ENCODE data around the gene ADGRV1.
"Not testable (repeated sequence)": the region's sequence is repeated elsewhere in the genome, so short reads cannot be mapped to it uniquely, and the experiment has no call there.

The ADGRV1 gene

DNA sequence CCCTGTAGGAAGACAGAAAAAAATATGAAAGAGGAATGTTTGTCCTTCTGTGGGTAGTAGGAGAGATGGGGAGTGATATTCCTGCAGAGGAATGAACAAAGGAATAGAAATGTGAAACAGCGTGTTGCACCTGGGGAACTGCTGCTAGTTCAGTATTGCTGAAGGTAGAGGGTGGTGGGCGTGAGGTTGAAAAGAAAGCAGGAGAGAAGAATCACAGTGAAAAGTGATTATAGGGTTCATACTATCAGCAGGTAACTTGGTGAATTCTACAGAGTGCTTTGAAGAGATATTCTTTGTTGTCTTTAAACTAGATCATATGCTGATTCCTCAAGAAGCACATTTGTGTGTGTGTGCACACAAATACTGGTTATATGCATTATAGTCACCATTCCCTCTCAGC lies 95.6 kb downstream of the ADGRV1 start:
- DNase-seq = no peak

DNA sequence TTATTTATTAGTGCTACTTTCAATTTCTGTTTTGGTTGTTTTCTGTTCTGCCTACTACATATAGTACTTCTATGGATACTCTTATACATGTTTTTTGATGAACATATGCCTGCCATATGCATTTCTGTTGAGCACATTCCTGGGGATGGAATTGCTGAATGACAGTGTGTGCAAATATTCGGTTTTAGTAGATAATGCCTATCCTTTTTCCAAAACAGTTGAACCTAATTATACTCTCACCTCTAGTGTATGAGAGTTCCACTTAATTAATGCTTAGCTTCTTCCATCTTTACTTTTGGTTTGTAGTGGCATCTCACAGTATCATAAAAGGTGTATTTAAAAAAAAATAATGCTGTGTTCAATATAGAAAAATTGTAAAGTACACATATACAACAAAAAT lies 96.8 kb downstream of the ADGRV1 start:
- DNase-seq = no peak

DNA sequence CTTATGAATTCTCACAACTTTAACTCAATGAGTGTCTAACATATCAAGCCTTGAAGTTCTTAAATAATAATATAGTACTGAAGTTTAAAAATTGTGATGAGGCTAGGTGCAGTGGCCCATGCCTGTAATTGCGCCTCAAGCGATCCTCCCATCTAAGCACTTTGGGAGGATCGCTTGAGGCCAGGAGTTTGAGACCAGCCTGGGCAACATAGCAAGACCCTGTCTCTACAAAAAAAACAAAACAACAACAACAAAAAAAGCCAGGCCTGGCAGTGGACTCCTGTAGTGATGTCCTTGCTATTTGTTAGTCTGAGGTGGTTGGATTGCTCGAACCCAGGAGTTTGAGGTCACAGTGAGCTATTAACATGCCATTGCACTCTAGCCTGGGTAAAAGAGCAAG lies 98.4 kb downstream of the ADGRV1 start:
- no peak for DNase-seq

DNA sequence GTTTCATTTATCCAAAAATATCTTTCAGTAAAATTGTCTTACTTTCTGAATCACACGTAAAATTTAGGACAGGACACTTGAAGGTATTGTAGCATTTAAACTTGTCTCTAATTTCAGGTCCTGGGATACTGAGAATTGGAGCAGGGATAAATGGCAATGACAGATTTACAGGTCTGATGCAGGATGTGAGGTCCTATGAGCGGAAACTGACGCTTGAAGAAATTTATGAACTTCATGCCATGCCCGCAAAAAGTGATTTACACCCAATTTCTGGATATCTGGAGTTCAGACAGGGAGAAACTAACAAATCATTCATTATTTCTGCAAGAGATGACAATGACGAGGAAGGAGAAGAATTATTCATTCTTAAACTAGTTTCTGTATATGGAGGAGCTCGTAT lies 99.2 kb downstream of the ADGRV1 start:
- DNase-seq = no peak

DNA sequence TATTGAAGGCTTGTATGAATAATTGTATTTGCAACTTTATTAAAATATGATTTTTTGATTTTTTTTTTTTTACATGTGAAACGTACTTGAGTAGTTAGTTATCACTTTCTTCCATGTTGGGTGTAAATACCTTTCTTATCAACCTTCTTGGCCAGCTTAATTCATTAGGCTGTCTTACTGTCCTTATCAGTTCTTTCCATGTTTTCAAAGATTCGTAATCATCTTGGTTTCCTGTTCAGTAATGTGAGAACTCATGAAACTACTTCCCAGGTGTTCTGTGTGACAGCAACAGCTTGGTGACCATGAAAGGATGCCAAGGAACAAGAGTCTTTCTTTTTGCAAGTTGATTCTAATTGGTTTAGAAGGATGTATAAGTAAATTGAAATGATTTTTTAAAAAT lies 100.0 kb downstream of the ADGRV1 start:
- no peak for DNase-seq

DNA sequence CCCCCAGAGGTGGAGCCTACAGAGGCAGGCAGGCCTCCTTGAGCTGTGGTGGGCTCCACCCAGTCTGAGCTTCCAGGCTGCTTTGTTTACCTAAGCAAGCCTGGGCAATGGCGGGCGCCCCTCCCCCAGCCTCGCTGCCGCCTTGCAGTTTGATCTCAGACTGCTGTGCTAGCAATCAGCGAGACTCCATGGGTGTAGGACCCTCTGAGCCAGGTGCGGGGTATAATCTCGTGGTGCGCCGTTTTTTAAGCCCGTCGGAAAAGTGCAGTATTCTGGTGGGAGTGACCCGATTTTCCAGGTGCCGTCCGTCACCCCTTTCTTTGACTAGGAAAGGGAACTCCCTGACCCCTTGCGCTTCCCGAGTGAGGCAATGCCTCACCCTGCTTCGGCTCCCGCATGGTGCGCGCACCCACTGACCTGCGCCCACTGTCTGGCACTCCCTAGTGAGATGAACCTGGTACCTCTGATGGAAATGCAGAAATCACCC lies 109.5 kb downstream of the ADGRV1 start:
- not testable (repeated sequence) for DNase-seq

DNA sequence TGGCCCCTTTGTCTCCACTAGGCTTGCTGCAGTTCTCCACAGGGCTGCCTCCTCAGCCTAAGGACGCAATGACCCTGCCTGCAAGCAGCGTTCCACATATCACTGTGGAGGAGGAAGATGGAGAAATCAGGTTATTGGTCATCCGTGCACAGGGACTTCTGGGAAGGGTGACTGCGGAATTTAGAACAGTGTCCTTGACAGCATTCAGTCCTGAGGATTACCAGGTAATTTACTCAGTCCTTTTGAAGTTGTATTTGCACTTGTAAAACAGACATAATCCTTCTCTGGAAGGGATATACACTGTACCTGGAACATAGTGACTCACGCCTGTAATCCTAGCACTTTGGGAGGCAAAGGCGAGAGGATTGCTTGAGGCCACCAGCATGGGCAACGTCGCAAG lies 116.6 kb downstream of the ADGRV1 start:
- no peak for DNase-seq

DNA sequence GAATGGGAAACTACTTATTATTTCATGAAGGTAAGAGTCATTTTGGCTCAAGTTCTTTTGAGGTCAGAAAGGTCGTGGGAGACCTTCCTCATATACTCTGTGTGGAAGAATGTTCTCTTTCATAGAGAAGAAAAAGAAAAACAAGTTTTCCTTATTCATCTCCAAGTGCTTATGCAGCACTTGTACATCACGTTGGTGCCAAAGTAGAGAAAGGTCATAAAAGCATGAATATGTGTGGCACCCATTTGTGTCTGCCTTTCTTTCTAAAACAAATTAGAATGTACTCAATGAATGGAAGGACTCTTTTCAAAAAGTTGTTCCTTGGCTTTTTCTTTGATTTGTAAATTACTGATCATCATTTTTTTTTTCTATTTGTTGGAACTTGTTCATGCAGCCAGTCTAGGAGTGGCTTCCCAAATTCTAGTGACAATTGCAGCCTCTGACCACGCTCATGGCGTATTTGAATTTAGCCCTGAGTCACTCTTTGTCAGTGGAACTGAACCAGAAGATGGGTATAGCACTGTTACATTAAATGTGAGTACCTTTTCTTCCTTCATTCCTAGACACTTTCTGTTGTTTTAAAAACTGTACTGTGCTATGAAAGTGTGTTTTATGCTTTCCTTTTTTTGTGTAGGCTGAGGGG lies 122.4 kb downstream of the ADGRV1 start:
- no peak for DNase-seq

DNA sequence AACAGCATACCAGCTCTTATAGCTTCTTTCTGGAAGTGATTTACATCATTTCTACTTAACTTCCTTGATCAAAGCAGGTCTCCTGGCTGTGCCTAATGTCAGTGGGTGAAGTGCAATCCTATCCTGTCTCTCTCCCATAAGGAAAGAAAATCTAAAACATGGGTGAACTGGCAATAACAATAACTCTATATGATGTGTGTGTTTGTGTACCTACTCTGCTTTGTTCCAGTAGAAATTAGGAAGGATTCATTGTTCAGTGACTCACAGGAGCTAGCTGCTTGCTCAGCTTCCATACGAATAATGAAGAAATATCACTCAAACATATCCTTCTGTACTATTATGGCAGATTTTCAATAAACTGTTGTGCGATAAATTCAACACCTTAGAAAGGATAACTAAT lies 123.7 kb downstream of the ADGRV1 start:
- DNase-seq = no peak

DNA sequence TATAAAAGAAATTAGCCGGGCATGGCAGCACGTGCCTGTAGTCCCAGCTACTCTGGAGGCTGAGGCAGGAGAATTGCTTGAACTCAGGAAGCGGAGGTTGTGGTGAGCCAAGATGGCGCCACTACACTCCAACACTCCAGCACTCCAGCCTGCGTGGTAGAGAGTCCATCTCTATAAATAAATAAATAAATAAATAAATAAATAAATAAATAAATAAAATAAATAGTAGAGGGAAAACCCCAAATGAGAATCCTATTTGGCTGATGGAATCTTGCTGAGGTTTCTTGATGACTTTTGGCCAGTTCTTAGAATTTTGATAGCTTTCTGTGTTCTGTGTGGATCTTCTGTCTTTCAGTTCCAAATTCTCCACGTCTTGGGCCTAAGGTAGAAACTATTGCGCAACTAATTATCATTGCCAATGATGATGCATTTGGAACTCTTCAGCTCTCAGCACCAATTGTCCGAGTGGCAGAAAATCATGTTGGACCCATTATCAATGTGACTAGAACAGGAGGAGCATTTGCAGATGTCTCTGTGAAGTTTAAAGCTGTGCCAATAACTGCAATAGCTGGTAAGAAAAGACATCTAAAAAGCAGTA lies 126.9 kb downstream of the ADGRV1 start:
- DNase-seq = no peak

DNA sequence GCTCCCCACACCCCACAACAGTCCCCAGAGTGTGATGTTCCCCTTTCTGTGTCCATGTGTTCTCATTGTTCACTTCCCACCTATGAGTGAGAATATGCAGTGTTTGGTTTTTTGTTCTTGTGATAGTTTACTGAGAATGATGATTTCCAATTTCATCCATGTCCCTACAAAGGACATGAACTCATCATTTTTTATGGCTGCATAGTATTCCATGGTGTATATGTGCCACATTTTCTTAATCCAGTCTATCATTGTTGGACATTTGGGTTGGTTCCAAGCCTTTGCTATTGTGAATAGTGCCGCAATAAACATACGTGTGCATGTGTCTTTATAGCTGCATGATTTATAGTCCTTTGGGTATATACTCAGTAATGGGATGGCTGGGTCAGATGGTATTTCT lies 127.8 kb downstream of the ADGRV1 start:
- DNase-seq = not testable (repeated sequence)

DNA sequence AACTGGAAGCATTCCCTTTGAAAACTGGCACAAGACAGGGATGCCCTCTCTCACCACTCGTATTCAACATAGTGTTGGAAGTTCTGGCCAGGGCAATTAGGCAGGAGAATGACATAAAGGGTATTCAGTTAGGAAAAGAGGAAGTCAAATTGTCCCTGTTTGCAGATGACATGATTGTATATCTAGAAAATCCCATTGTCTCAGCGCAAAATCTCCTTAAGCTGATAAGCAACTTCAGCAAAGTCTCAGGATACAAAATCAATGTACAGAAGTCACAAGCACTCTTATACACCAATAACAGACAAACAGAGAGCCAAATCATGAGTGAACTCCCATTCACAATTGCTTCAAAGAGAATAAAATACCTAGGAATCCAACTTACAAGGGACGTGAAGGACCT lies 128.9 kb downstream of the ADGRV1 start:
- DNase-seq = not testable (repeated sequence)

DNA sequence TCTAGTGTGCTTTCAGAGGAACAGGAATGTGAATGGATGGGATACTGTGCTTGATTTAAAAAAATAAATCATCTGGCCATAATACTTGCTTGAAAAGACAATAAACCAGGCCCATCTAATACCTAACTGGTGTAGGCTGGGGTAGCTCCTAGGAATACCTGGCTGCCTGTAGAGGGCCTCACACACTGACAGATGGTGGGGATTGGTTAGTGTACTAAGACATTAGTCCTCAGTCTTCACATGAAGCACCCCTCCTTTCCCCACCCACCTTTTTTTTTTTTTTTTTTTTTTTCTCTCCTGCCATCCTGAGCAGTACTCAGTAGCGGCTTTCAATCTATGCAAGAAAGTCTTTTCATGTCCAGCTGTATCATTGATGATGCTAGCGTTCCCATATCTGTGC lies 130.5 kb downstream of the ADGRV1 start:
- DNase-seq = no peak

DNA sequence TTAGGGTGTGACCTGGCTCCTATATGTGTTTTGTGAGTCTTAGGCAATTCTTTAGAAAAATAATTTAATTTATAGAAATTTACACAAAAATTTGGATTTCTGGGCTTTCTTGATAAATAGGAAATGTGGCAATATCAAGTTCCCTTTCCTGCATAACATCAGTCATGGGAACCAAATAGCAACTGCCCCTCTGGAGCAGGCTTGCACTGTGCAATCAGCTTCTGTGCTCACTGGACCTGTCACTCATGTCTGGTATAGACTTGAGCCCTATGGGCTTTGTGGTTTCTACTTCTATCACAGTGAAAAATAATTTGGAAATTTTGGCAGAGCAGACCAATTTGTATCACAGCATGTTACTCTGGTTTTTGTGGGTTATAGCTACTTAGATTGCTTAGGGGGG lies 131.7 kb downstream of the ADGRV1 start:
- DNase-seq = no peak

DNA sequence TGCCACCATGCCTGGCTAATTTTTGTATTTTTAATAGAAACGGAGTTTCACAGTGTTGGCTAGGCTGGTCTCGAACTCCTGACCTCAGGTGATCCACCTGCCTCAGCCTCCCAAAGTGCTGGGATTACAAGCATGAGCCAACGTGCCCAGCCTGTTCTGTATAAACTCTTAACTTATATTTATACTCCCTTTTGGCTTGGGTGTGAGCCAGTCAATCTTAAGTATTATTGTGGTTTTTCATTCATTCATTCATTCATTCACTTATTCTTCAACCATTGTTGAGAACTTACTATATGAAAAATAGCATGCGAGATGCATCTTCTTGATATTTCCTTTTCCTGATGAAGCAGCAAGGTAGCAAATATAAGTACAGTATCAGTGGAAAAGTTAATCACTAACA lies 132.9 kb downstream of the ADGRV1 start:
- no peak for DNase-seq

DNA sequence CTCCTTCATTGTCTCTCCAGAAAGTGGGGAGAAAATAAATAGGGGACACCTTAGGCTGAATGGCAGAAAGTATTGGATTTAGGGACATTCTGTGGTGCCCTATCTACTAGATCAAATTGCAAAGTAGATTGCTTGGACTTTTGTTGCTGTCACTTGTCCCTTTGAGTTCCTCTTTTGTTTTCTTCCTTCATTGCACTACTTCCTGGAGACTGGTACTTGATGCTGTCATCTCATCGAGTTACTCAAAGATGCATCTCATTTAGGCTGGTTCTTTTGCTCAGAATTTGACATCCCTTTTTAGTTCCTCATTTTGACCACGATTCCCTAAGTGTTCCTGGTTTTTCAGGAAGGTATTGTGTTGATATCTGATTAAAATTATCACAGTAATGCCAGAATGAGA lies 137.6 kb downstream of the ADGRV1 start:
- no peak for DNase-seq

DNA sequence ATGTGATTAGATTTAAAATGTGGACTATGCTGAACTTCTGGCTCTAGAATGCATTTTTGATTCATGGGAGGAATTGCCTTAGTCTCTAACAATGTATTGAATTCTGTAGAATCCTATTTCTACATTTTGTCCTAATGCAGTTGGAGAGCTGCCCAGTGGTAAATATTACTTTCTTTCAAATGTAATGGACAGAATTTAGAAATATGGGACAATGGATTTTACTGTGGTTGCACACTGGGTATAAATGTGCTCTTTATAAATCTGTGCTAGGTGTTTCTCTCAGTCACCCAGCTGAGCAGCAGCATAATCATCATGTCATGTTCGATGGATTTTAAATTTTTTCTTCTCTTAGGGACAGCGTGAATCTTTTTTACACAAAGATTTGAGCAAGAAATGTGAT lies 141.7 kb downstream of the ADGRV1 start:
- no peak for DNase-seq

DNA sequence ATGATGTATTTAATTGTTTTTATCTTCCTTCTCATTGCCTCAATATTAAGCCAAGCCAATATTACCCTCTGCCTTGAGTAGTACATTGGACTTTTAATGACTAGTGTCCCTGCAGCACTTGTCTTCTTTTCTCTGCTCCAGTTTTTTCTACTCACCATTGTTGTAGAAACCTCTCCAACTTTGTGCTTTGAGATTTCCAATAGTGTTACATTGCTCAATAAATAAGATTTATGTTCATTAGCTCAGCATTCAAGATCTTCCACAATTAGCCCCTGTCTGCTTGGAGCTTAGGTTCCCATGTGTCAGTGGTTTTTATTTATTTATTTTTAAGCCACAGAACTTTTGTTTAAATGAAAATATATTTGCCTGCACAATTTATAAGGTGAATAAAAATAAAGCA lies 145.3 kb downstream of the ADGRV1 start:
- DNase-seq = no peak

DNA sequence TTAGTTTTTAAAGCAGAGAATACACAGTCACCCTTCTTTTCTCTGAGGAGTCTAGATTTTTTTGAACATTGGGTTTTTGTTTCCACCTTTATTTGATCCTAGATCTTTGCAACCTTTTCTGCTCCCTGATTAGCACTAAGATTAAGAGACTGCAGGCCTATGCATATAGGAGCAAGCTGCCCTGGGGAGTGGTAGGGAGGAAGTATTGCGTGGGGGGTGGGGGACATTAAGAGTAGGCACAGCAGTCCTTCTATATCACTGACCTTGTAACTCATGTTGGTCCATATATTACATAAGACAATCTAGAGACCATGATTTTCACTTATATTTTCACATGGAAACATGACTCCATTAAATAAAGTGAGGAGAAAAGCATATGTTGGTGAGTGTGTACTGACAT lies 149.1 kb downstream of the ADGRV1 start:
- no peak for DNase-seq

DNA sequence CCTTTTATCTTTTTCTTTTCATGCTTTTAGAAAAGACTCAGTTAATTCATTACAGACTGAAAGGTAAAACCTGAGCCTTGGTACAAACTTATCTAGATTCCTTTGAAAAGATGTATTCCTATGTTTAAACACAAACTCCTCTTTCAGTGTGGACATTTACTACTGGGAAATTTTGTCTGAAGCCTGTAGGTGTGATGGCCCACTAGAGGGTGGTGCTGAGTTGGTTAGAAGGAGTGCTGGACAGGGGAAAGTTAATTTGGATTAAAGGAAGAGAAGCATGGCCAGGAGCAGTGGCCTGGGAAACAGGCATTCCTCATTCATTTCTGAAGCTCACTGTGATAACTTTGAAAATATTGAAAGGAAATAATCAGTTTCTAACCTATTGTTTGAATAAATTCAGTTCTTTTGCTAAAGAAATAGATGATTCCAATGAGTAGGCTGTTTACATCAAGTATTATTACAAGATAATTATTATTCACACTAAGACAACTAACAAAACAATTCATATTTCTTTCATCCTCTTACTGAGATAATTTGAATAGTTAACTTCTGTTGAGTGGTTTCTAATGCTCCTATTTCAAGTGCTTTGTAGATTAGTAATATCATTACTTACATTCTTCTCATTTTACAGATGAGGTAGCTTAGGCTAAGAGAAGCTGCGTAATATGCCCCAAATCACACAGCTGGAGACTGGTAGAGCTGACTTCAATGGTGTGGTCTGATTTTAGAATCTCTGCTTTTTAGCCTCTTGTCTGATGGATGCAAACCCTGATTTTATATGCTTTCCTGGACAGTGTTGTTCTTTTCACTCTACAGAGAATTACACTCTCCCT lies 150.9 kb downstream of the ADGRV1 start:
- no peak for DNase-seq

DNA sequence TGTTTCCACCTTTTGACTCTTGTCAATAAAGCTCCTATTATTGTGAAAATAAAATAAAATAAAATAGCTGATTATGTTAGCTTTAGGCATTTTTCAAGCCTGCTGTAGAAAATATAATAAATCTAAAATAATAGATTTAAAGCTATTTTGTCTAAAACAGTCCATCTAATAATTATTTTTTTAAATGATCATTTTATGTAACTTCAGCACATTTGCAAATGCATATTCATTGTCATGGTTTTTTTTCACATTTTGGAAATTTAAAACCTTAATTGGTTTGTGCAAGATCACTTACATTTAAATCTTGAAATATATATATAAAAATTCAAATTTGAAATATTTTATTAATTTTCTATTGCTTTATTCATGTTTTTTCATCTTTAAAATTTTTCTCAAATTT lies 159.8 kb downstream of the ADGRV1 start:
- no peak for DNase-seq

DNA sequence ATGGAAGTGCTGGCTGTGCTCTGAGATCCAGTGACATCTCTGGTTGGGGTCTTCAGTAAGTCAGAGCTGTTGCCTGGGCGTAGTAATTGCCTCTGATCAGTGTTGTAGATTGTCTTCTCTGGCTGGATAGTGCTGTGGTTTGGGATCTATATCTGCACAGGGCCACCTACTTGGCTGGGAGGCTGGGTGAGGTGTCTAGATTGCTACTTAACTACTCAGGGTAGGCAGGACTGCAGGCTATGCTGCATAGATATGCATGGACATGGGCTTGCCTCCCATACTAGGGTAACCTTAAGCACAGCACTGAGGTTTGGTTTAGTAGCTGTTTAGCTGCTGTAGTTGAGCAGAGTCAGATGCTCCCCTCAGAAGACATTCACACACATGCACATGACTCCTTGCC lies 181.0 kb downstream of the ADGRV1 start:
- no peak for DNase-seq

DNA sequence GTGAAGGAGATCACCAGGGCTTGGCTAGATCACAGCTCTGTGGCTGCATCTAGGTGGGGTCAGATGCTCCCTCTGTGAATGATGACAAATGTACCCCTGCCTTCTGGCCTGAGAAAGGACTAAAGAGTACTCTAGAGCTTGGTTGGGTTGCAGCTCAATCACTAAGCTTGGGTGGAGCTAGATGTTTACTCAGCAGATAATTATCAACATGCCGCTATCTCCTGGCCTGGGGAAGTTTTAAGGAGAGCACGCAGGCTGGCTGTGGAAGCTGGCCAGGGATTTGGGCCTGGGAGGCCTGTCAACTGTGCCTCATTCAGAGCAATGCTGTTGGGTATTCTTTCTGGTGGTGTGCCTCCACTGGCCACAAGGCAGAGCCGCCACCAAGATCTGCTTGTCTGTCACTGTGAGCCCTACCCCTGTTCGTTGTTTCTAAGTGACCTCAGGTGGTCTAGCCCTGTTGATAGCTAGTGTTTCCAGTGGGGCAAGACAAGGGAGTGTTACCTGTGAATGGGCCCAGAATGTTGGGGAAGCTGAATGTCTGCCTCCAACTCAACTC lies 181.7 kb downstream of the ADGRV1 start:
- no peak for DNase-seq

DNA sequence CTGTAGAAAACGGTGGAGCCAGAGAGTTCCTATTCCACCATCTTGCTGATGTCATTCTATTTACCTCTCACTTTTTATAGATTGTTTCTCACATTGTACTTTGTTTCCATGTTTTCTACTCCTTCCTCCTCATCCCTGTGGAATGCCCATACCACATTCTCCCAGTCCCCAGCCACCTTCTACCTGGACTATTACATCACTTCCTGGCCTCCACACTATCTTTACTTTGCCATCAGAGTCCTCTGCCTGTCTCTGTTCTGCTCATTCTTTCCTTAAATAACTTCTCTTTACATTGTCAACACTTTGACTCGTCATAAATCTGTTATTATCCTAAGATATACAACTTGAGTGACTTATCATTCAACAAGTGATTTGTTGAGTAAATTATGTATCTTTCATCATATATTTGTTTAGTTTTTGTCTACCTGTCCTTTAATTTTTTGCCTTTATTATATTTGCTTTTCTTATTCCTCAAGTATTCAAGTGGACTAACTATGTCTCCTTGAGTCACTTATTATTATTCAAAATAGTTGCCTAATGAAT lies 182.5 kb downstream of the ADGRV1 start:
- no peak for DNase-seq

Measured in stimulated activated CD4-positive, alpha-beta T cell treated with anti-CD3 and anti-CD28 coated beads, Interleukin-2, amount 100 ng/mL, for 48 hours (primary cell).